AG04450 (cell line): ENCODE measurements around the gene PCDHB16. TPM values are rescaled to one million over a fixed set of nuclear protein-coding genes. Genes with fewer than 3 reads are reported as not detected.
"Not testable (repeated sequence)": the region's sequence is repeated elsewhere in the genome, so short reads cannot be mapped to it uniquely, and the experiment has no call there.

ENCODE experiments used
- CTCF ChIA-PET: fragments of 300-600, 350-600 bp; formaldehyde crosslinking; extraction: SDS; loops from one replicate; lab custom pipeline; 2022; ENCODE audit warnings: antibody characterized with exemption, inconsistent platforms; lab: Charles Lee
- POLR2A ChIA-PET: fragments of 350-600 bp; formaldehyde crosslinking; extraction: SDS; loops from one replicate; lab custom pipeline; 2021; ENCODE audit warnings: antibody characterized with exemption, inconsistent platforms; lab: Yijun Ruan, JAX
- DNase-seq: peaks from one replicate; pipeline ENCODE4 v3.0.0-alpha.2; 2011; ENCODE audit warnings: low read depth, low spot score
- H3K27ac ChIP-seq: one replicate; pipeline ENCODE4 v1.5.1; 2012; ENCODE audit warnings: low read depth, low read length, control low read depth
- H3K27me3 ChIP-seq: one replicate; pipeline ENCODE4 v1.6.0; 2012; ENCODE audit warnings: low read length; ENCODE audit not compliant: control insufficient read depth, insufficient read depth
- H3K4me3 ChIP-seq: 2 replicates; pipeline ENCODE4 v1.5.1; 2011; ENCODE audit warnings: mild to moderate bottlenecking, low read depth, low read length, control low read depth
- H3K9me3 ChIP-seq: 2 replicates; pipeline ENCODE4 v1.5.1; 2012; ENCODE audit warnings: low read length; ENCODE audit not compliant: control insufficient read depth, insufficient read depth
- polyA plus RNA-seq: library from polyadenylated mRNA; depleted of rRNA; stranded (reverse); fragments of >200 nt; gene quantifications from 2 replicates; pipeline ENCODE4 v1.2.3, GENCODE V29; 2011
- TF ChIP-seq, protein P1 (sequence below): IDR thresholded peaks from 2 replicates; pipeline ENCODE4 v1.5.1; 2011; ENCODE audit warnings: low read depth, low read length, control low read depth, inconsistent platforms

The PCDHB16 gene
- polyA plus RNA-seq, 1 experiment: 0.45 TPM

DNA sequence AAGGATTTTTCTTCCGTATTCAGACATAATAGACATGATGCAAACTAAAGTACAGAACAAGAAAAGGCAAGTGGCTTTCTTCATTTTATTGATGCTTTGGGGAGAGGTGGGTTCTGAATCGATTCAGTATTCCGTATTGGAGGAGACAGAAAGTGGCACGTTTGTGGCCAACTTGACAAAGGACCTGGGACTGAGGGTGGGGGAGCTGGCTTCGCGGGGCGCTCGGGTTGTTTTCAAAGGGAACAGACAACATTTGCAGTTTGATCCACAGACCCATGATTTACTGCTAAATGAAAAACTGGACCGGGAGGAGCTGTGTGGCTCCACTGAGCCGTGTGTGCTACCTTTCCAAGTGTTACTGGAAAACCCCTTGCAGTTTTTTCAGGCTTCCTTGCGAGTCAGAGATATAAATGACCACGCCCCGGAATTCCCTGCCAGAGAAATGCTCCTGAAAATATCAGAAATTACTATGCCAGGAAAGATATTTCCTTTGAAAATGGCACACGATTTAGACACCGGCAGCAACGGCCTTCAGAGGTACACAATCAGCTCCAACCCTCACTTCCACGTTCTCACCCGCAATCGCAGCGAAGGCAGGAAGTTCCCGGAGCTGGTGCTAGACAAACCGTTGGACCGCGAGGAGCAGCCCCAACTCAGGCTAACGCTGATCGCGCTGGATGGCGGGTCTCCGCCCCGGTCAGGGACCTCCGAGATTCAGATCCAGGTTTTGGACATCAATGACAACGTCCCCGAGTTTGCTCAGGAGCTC, 31.8 kb upstream of the PCDHB16 start:
- no peaks in the 10 kb centered on the region for H3K27me3 ChIP-seq
- H3K27ac ChIP-seq: no peak overlapping the region
- ChIA-PET POLR2A (no interaction called here), CTCF (no interaction called here)
- H3K9me3 ChIP-seq: peaks cover 21% of the 10 kb centered on the region
- H3K4me3 ChIP-seq: no peak overlapping the region
- no peak for DNase-seq
- TF ChIP-seq, protein P1, sequence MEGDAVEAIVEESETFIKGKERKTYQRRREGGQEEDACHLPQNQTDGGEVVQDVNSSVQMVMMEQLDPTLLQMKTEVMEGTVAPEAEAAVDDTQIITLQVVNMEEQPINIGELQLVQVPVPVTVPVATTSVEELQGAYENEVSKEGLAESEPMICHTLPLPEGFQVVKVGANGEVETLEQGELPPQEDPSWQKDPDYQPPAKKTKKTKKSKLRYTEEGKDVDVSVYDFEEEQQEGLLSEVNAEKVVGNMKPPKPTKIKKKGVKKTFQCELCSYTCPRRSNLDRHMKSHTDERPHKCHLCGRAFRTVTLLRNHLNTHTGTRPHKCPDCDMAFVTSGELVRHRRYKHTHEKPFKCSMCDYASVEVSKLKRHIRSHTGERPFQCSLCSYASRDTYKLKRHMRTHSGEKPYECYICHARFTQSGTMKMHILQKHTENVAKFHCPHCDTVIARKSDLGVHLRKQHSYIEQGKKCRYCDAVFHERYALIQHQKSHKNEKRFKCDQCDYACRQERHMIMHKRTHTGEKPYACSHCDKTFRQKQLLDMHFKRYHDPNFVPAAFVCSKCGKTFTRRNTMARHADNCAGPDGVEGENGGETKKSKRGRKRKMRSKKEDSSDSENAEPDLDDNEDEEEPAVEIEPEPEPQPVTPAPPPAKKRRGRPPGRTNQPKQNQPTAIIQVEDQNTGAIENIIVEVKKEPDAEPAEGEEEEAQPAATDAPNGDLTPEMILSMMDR: no peak

DNA sequence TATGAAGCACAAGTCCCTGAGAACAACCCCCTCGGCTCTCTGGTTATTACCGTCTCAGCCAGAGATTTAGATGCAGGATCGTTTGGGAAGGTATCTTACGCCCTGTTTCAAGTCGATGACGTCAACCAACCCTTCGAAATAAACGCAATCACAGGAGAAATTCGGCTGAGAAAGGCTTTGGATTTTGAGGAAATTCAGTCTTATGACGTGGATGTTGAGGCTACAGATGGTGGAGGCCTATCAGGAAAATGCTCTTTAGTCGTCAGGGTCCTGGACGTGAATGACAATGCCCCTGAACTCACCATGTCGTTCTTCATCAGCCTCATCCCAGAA, 31.2 kb upstream of the PCDHB16 start:
- Histone ChIP-seq H3K27ac (no peak overlapping the region), H3K9me3 (peaks cover 26% of the 10 kb centered on the region), H3K4me3 (no peak overlapping the region), H3K27me3 (no peaks in the 10 kb centered on the region)
- no peak for DNase-seq
- CTCF ChIA-PET: no interaction called here
- POLR2A ChIA-PET: no interaction called here
- TF ChIP-seq, protein P1: no peak

DNA sequence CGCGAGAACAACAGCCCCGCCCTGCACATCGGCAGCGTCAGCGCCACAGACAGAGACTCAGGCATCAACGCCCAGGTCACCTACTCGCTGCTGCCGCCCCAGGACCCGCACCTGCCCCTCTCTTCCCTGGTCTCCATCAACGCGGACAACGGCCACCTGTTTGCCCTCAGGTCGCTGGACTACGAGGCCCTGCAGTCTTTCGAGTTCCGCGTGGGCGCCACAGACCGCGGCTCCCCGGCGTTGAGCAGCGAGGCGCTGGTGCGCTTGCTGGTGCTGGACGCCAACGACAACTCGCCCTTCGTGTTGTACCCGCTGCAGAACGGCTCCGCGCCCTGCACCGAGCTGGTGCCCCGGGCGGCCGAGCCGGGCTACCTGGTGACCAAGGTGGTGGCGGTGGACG, 30.6 kb upstream of the PCDHB16 start:
- H3K27me3 ChIP-seq, DNase-seq, POLR2A ChIA-PET, H3K27ac ChIP-seq, H3K4me3 ChIP-seq: not testable (repeated sequence)
- CTCF ChIA-PET: interaction anchor here (0.6 kb wide), 1 partner anchor 34 kb away, joined by 3 read pairs; no protein-coding TSS in a partner anchor
- peaks cover 32% of the 10 kb centered on the region for H3K9me3 ChIP-seq

DNA sequence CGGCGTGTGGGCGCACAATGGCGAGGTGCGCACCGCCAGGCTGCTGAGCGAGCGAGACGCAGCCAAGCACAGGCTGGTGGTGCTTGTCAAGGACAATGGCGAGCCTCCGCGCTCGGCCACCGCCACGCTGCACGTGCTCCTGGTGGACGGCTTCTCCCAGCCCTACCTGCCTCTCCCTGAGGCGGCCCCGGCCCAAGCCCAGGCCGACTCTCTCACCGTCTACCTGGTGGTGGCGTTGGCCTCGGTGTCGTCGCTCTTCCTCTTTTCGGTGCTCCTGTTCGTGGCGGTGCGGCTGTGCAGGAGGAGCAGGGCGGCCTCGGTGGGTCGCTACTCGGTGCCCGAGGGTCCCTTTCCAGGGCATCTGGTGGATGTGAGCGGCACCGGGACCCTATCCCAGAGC, 30.1 kb upstream of the PCDHB16 start:
- CTCF ChIA-PET: interaction anchor here (0.6 kb wide), 1 partner anchor 34 kb away, joined by 3 read pairs; no protein-coding TSS in a partner anchor
- POLR2A ChIA-PET, DNase-seq, H3K4me3 ChIP-seq, H3K27ac ChIP-seq, H3K27me3 ChIP-seq: not testable (repeated sequence)
- peaks cover 37% of the 10 kb centered on the region for H3K9me3 ChIP-seq

DNA sequence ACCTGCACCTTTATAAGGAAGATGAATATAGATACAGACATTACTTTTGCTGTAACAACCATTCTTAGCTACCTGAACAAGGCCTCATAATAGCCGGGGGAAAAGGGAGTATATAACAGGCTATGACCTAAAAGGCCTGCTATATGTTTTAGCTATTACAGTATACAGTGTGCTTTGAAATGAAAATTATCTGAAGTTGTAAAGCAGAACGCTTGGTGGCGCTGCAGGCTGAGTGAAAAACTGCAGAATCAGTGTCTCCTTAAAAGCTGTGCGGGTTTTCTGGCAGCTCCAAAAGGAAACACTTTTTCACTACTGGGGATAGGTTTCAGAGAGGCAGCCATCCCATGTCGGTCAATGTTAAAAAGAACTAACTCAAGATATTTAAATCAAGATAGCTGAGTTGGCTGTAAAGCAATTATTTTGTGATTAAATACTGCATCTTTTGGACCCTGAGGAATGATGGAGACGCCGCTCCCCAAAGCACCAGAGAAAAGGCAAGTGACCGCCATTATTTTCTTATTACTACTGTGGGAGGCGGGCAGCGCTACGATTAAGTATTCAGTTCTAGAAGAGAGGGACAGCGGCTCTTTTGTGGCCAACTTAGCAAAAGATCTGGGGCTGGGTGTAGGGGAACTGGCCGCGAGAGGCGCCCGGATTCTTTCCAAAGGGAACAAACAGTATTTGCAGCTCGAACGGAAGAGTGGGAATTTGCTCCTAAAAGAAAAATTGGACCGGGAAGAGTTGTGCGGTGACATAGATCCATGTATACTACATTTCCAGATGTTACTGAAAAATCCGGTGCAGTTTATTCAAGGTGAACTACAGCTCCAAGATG, 26.4 kb upstream of the PCDHB16 start:
- TF ChIP-seq, protein P1: no peak
- ChIA-PET CTCF (interaction anchor here (0.5 kb wide), 1 partner anchor 91 kb away, joined by 5 read pairs; no protein-coding TSS in a partner anchor), POLR2A (no interaction called here)

DNA sequence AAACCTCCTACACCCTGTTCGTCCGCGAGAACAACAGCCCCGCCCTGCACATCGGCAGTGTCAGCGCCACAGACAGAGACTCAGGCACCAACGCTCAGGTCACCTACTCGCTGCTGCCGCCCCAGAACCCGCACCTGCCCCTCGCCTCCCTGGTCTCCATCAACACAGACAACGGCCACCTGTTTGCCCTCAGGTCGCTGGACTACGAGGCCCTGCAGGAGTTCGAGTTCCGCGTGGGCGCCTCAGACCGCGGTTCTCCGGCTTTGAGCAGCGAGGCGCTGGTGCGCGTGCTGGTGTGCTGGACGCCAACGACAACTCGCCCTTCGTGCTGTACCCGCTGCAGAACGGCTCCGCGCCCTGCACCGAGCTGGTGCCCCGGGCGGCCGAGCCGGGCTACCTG, 24.8 kb upstream of the PCDHB16 start:
- DNase-seq, H3K4me3 ChIP-seq, CTCF ChIA-PET, H3K27ac ChIP-seq, H3K27me3 ChIP-seq, POLR2A ChIA-PET: not testable (repeated sequence)
- peaks cover 29% of the 10 kb centered on the region for H3K9me3 ChIP-seq

More for the DNA sequence above, 26.4 kb upstream of the PCDHB16 start:
- Histone ChIP-seq H3K9me3 (peaks cover 43% of the 10 kb centered on the region), H3K4me3 (no peak overlapping the region), H3K27ac (no peak overlapping the region), H3K27me3 (no peaks in the 10 kb centered on the region)
- DNase-seq: no peak

DNA sequence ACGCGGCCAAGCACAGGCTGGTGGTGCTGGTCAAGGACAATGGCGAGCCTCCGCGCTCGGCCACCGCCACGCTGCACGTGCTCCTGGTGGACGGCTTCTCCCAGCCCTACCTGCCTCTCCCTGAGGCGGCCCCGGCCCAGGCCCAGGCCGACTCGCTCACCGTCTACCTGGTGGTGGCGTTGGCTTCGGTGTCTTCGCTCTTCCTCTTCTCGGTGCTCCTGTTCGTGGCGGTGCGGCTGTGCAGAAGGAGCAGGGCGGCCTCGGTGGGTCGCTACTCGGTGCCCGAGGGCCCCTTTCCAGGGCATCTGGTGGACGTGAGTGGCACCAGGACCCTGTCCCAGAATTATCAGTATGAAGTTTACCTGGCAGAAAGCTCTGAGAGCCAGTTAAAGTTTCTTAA, 24.3 kb upstream of the PCDHB16 start:
- H3K4me3 ChIP-seq, DNase-seq, CTCF ChIA-PET, H3K27ac ChIP-seq, POLR2A ChIA-PET, H3K27me3 ChIP-seq: not testable (repeated sequence)
- H3K9me3 ChIP-seq: peaks cover 28% of the 10 kb centered on the region
